ENCODE results near the gene FBXO11. TPM values are rescaled to one million over a fixed set of nuclear protein-coding genes. Genes with fewer than 3 reads are reported as not detected.

Gene FBXO11
- polyA plus RNA-seq, 1 of the 3 experiments (the other 2 are of a cell fraction), result 26.6 TPM

GRCh38 chr2:47779426-47779790 is 126.9 kb downstream of the FBXO11 start:
- CTCF ChIA-PET, result interaction anchor here (0.6 to 9.2 kb wide), 4 partner anchors 11 to 444 kb away, joined by 3 to 98 read pairs (median 4); no protein-coding TSS in a partner anchor
- Histone ChIP-seq H3K4me3 (ENCODE audit: low read depth in 2 of 2, low read length in 1 of 2) (no peak overlapping the region), H3K79me2 (ENCODE audit: insufficient read depth) (peaks cover 6% of the 10 kb centered on the region), H3K4me2 (no peak overlapping the region), H3K27ac (ENCODE audit: low read depth in 2 of 2, low read length in 1 of 2) (no peak overlapping the region), H4K20me1 (ENCODE audit: insufficient read depth) (peaks cover 4% of the 10 kb centered on the region), H2AFZ (ENCODE audit: low read depth) (no peak overlapping the region), H3K27me3 (ENCODE audit: insufficient read depth) (no peaks in the 10 kb centered on the region), H3K9ac (no peak overlapping the region), H3K9me3 (no peaks in the 10 kb centered on the region), H3K36me3 (replicated peaks in 1 of 2; ENCODE audit: control insufficient read depth in 1 of 2, insufficient read depth in 2 of 2, low read length in 1 of 2) (no peaks in the 10 kb centered on the region), H3K4me1 (ENCODE audit: control insufficient read depth in 1 of 2, insufficient read depth in 2 of 2, low read depth in 1 of 2, low read length in 1 of 2) (peaks cover 0 to 7% of the 10 kb centered on the region in 2 experiments; a peak in 2 of 4 replicates), H3F3A (replicated peaks; ENCODE audit: insufficient read depth) (peaks cover 5% of the 10 kb centered on the region), H3K9me2 (no peaks in the 10 kb centered on the region)
- DNase-seq, result no peak
- 92% methylated on average over 8 of the region's 8 CpGs for WGBS (ENCODE audit: low lambda C conversion rate)
- TF ChIP-seq RAD21 (IDR thresholded peaks at IDR 0.05; ENCODE audit: low read length), result no peak
- no peak for TF ChIP-seq SIN3A (IDR thresholded peaks at IDR 0.05; ENCODE audit: borderline replicate concordance, low read depth, low read length)
- TF ChIP-seq RCOR1 (IDR thresholded peaks at IDR 0.05; ENCODE audit: low read length), result no peak
- no peak for TF ChIP-seq YY1 (IDR thresholded peaks at IDR 0.05; ENCODE audit: low read depth)
- no peak for TF ChIP-seq MXI1 (IDR thresholded peaks at IDR 0.05; ENCODE audit: low read depth, low read length)
- no peak for TF ChIP-seq JUND (IDR thresholded peaks at IDR 0.05)
- no peak for TF ChIP-seq CHD2 (IDR thresholded peaks at IDR 0.05; ENCODE audit: low read length, partially characterized antibody)
- TF ChIP-seq, protein P1, sequence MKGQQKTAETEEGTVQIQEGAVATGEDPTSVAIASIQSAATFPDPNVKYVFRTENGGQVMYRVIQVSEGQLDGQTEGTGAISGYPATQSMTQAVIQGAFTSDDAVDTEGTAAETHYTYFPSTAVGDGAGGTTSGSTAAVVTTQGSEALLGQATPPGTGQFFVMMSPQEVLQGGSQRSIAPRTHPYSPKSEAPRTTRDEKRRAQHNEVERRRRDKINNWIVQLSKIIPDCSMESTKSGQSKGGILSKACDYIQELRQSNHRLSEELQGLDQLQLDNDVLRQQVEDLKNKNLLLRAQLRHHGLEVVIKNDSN (IDR thresholded peaks at IDR 0.05; ENCODE audit: borderline replicate concordance, low read depth), result no peak
- TF ChIP-seq, protein P2, sequence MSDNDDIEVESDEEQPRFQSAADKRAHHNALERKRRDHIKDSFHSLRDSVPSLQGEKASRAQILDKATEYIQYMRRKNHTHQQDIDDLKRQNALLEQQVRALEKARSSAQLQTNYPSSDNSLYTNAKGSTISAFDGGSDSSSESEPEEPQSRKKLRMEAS (IDR thresholded peaks at IDR 0.05; ENCODE audit: low read depth), result no peak
- POLR2A ChIA-PET, result no interaction called here

DNA sequence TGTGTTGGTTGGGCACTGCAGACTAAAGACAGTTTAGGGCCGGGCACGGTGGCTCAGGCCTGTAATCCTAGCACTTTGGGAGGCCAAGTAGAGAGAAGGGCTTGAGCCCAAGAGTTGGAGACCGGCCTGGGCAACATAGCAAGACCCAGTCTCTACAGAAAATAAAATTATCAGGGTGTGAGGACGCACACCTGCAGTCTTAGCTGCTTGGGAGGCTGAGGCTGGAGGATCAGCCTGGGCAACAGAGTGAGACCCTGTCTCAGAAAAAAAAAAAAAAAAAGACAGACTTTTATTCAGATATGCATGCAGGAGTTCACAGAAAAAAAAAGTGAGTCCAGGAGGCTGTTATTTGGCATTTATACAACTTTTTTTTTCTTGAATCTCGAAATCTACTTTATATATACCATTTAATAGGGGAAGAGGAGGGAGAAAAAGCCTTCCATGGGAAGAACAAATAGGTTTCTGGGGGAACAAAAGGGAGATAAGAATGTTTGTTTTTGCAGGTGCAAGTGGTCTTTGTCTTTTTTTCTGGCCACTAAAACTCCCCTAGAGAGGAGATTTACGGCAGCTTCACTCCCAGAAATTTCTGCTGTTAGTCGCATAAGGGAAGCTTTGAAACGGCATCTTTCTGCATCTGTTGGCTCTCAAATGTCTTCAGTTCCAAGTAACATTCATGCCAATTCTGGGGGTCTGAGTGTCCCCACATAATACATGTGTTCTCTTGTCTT is 127.4 kb downstream of the FBXO11 start:
- DNase-seq, result no peak
- peaks cover 0 to 6% of the 10 kb centered on the region in 2 experiments; a peak in 1 of 4 replicates for H3K4me1 ChIP-seq (ENCODE audit: control insufficient read depth in 1 of 2, insufficient read depth in 2 of 2, low read depth in 1 of 2, low read length in 1 of 2)
- H3K9me2 ChIP-seq, result no peaks in the 10 kb centered on the region
- no peak overlapping the region for H2AFZ ChIP-seq (ENCODE audit: low read depth)
- H3K9me3 ChIP-seq, result no peaks in the 10 kb centered on the region
- H3K4me3 ChIP-seq (ENCODE audit: low read depth in 2 of 2, low read length in 1 of 2), result no peak overlapping the region
- H3K27ac ChIP-seq (ENCODE audit: low read depth in 2 of 2, low read length in 1 of 2), result no peak overlapping the region
- H3K4me2 ChIP-seq, result no peak overlapping the region
- no peaks in the 10 kb centered on the region for H3K36me3 ChIP-seq (replicated peaks in 1 of 2; ENCODE audit: control insufficient read depth in 1 of 2, insufficient read depth in 2 of 2, low read length in 1 of 2)
- POLR2A ChIA-PET, result no interaction called here
- H3F3A ChIP-seq (replicated peaks; ENCODE audit: insufficient read depth), result peaks cover under 1% of the 10 kb centered on the region
- CTCF ChIA-PET, result interaction anchor here (1.3 to 9.2 kb wide), 3 partner anchors 10 to 341 kb away, joined by 3 to 98 read pairs (median 9); no protein-coding TSS in a partner anchor
- TF ChIP-seq JUND (IDR thresholded peaks at IDR 0.05), result no peak
- TF ChIP-seq NFIC (IDR thresholded peaks at IDR 0.05; ENCODE audit: borderline replicate concordance), result no peak
- TF ChIP-seq ELF1 (IDR thresholded peaks at IDR 0.05), result no peak
- TF ChIP-seq RAD21 (IDR thresholded peaks at IDR 0.05; ENCODE audit: low read length), result no peak
- TF ChIP-seq, protein P1 (IDR thresholded peaks at IDR 0.05; ENCODE audit: borderline replicate concordance, low read depth), result no peak
- TF ChIP-seq EZH2phosphoT487 (IDR thresholded peaks at IDR 0.05; ENCODE audit: borderline replicate concordance, low read depth), result no peak
- TF ChIP-seq USF2 (IDR thresholded peaks at IDR 0.05; ENCODE audit: borderline replicate concordance, low read depth, low read length), result no peak
- TF ChIP-seq TAF1 (IDR thresholded peaks at IDR 0.05; ENCODE audit: borderline replicate concordance, low read depth, low read length), result no peak
- TF ChIP-seq MEF2A (IDR thresholded peaks at IDR 0.05; ENCODE audit: borderline replicate concordance, low read depth), result no peak
- TF ChIP-seq IRF3 (IDR thresholded peaks at IDR 0.05; ENCODE audit: low read depth, low read length), result no peak
- no peak for TF ChIP-seq FOXM1 (IDR thresholded peaks at IDR 0.05; ENCODE audit: low read depth)
- no peak overlapping the region for H3K9ac ChIP-seq
- H3K27me3 ChIP-seq (ENCODE audit: insufficient read depth), result no peaks in the 10 kb centered on the region
- 84% methylated on average over 8 of the region's 8 CpGs for WGBS (ENCODE audit: low lambda C conversion rate)
- peaks cover under 1% of the 10 kb centered on the region; the same call in 1 of the 2 replicates for H3K79me2 ChIP-seq (ENCODE audit: insufficient read depth)
- H4K20me1 ChIP-seq (ENCODE audit: insufficient read depth), result no peaks in the 10 kb centered on the region

All from SK-N-SH (cell line).